ENCODE measurements around the gene MPI. TPM values are rescaled to one million over a fixed set of nuclear protein-coding genes. Genes with fewer than 3 reads are reported as not detected.

MPI gene
- total and polyA plus RNA-seq, 10 of the 15 experiments (the other 5 are each of a cell fraction or from before 2014, with no cell fraction given), result 35.6 to 93.9 (median 44.1) TPM

DNA sequence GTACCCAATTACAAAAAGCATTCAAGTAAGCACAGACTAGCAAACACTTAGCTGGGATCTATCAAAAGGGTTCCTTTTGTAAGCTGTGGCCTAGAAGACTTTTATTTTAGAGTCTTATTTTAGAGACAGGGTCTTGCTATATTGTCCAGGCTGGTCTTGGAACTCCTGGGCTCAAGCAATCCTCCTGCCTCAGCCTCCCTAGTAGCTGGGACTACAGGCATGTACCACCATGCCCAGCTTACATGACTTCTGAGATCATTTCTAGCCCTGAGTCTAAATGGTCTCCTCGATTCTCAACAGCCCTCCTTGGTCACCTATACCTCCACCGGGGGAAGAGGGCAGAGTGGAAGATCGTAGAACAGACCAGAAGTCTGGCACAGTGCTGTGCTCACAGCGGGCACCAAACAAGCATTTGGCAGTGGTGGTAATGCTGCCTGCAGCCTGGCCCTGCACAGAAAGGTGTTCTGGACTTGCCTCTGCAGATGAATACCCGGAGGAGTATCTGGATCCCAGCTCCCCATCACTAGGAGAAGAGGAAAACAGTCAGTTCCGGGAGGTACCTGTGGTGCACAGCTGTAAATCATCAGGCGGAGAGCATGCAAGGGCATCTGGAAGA is 14.5 kb downstream of the MPI start (continued):
- TF ChIP-seq EZH2 (IDR thresholded peaks at IDR 0.05; ENCODE audit: borderline replicate concordance, control insufficient read depth, low read depth, low read length) (no peak), RELA (IDR thresholded peaks at IDR 0.05; ENCODE audit: borderline replicate concordance, partially characterized antibody) (no peak), STAT1 (conservative IDR thresholded peaks at IDR 0.05) (no peak), SRF (IDR thresholded peaks at IDR 0.05; ENCODE audit: low read depth in 2 of 2, low read length in 2 of 2) (no peak), TCF7 (IDR thresholded peaks at IDR 0.05; ENCODE audit: borderline replicate concordance) (no peak)

DNA sequence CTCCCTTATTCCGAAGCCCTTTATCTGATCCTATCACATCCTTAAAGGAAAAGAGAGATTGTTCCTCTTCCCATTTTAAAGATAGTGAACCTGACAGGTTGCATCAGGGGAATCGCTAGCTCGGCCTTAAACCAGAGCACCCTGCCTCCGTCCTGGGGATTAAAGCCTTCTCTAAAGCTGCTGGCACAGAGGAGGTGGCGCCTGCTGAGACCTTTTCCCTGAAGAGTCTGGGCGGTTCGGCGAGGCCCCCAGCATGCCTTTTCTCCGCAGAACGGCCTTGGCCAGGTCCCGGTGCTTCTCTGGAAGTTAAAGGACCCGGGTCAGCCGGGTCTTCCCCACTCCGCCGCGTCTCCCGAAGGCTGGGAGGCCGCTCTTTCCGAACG is 16.2 kb downstream of the MPI start:
- Histone ChIP-seq H3K27me3 (replicated peaks in 1 of 2; ENCODE audit: control insufficient read depth in 2 of 2, insufficient read depth in 2 of 2, low read length in 1 of 2) (no peaks in the 10 kb centered on the region), H3K4me1 (ENCODE audit: control insufficient read depth, insufficient read depth, low read length) (peaks cover 6% of the 10 kb centered on the region), H3K36me3 (ENCODE audit: control insufficient read depth in 2 of 2, insufficient read depth in 2 of 2, low read length in 1 of 2) (peaks cover 6 to 15% of the 10 kb centered on the region in 2 experiments; a peak in 3 of 4 replicates), H3K9ac (ENCODE audit: control insufficient read depth, insufficient read depth, low read length) (peak overlapping the region; percentile 83), H3K9me3 (replicated peaks; ENCODE audit: control insufficient read depth, insufficient read depth, low read length) (no peaks in the 10 kb centered on the region), H2AFZ (ENCODE audit: control insufficient read depth, low read depth, low read length) (peak overlapping the region; percentile 97), H3K79me2 (ENCODE audit: control insufficient read depth, insufficient read depth, low read length) (peaks cover 15% of the 10 kb centered on the region), H3K4me3 (peak overlapping the region; percentile 97), H4K20me1 (ENCODE audit: control insufficient read depth, insufficient read depth) (no peaks in the 10 kb centered on the region), H3K27ac (ENCODE audit: control insufficient read depth, insufficient read depth) (peak overlapping the region; percentile 76), H3K4me2 (ENCODE audit: control insufficient read depth, insufficient read depth) (peak overlapping the region; percentile 65)
- CTCF ChIA-PET, result interaction anchor here (0.6 to 6.4 kb wide), 18 partner anchors 8 to 274 kb away, joined by 3 to 32 read pairs (median 4); no protein-coding TSS in a partner anchor
- SMC1A ChIA-PET (ENCODE audit: uncharacterized antibody, unreplicated experiment), result interaction anchor here (1.0 to 2.5 kb wide), 9 partner anchors 17 to 126 kb away, joined by 3 to 14 read pairs (median 4); partner anchors contain the start of gene MPI
- WGBS (ENCODE audit: insufficient coverage, insufficient replicate concordance, low lambda C conversion rate, missing lambda C conversion rate), result 0% methylated on average over 20 of the region's 20 CpGs
- DNase-seq (ENCODE audit: low read depth, low spot score), result no peak
- intact Hi-C loops (cut with micrococcal nuclease; ENCODE audit: unreplicated experiment) (no loop called here), in situ Hi-C loops (cut with MboI) (no loop called here)
- peak; percentile 11; the same call in 1 of the 2 replicates for TF ChIP-seq NBN (IDR thresholded peaks at IDR 0.05)
- TF ChIP-seq, protein P1, sequence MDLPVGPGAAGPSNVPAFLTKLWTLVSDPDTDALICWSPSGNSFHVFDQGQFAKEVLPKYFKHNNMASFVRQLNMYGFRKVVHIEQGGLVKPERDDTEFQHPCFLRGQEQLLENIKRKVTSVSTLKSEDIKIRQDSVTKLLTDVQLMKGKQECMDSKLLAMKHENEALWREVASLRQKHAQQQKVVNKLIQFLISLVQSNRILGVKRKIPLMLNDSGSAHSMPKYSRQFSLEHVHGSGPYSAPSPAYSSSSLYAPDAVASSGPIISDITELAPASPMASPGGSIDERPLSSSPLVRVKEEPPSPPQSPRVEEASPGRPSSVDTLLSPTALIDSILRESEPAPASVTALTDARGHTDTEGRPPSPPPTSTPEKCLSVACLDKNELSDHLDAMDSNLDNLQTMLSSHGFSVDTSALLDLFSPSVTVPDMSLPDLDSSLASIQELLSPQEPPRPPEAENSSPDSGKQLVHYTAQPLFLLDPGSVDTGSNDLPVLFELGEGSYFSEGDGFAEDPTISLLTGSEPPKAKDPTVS (IDR thresholded peaks at IDR 0.05; ENCODE audit: low read depth, low read length), result no peak
- ATAC-seq, result peak; percentile 54
- RAD21 ChIA-PET (ENCODE audit: unreplicated experiment), result interaction anchor here (0.9 to 3.5 kb wide), 12 partner anchors 9 to 272 kb away, joined by 3 to 26 read pairs (median 6); partner anchors contain the start of gene ULK3
- no TSS peak for BruUV-seq (replicated peaks)
- no peak for FAIRE-seq
- POLR2A ChIA-PET, result interaction anchor here (0.5 to 1.7 kb wide), 17 partner anchors 9 to 545 kb away, joined by 3 to 9 read pairs (median 4); partner anchors contain the start of gene SIN3A

Measured in GM12878 (cell line).